Gastrocnemius medialis (tissue), 4 donors: ENCODE measurements around the gene HOXA7. TPM values are rescaled to one million over a fixed set of nuclear protein-coding genes. Genes with fewer than 3 reads are reported as not detected.

Experiments used
- ATAC-seq, 2 donors: fragments of 150-250 bp; one replicate each; pipeline ENCODE4 v1.9.1; 2016
- DNase-seq, 2 donors: peaks; one replicate each; pipeline ENCODE4 v3.0.0-alpha.2; 2019
- H3K27ac ChIP-seq, 4 donors: fragments of 200-600 bp; sonication (generic); 1 replicate in 1 of 4; 2 replicates in 3 of 4; pipeline ENCODE4 v1.5.1; 2016 to 2018; ENCODE audit warnings: mild to moderate bottlenecking in 2 of 4, moderate library complexity in 1 of 4
- H3K27me3 ChIP-seq, 3 donors: fragments of 200-600 bp; sonication (generic) in 2 of 3; 1 replicate in 1 of 3; 2 replicates in 2 of 3; pipeline versions ENCODE4 v1.5.1 to v1.6.0; 2016 to 2019; ENCODE audit warnings: mild to moderate bottlenecking in 1 of 3, moderate library complexity in 1 of 3
- H3K36me3 ChIP-seq, 2 donors: fragments of 200-600 bp; sonication (generic) in 1 of 2; one replicate each; pipeline ENCODE4 v1.5.1; 2017 to 2018
- H3K4me1 ChIP-seq, 2 donors: fragments of 200-600 bp; sonication (generic) in 1 of 2; one replicate each; pipeline ENCODE4 v1.5.1; 2016 to 2017; ENCODE audit warnings: mild to moderate bottlenecking in 2 of 2
- H3K4me3 ChIP-seq, 4 donors: fragments of 200-600 bp; sonication (generic) in 3 of 4; 1 replicate in 1 of 4; 2 replicates in 3 of 4; pipeline ENCODE4 v1.5.1; 2016 to 2019; ENCODE audit warnings: mild to moderate bottlenecking in 2 of 4
- H3K9me3 ChIP-seq, 3 donors: fragments of 200-600 bp; sonication (generic) in 2 of 3; 1 replicate in 1 of 3; 2 replicates in 2 of 3; pipeline ENCODE4 v1.5.1; 2016 to 2019
- POLR2A ChIP-seq, 2 donors: fragments of 450-650 bp; IDR thresholded peaks; one replicate each; pipeline ENCODE4 v1.6.1; 2017; ENCODE audit warnings: antibody characterized with exemption in 2 of 2, mild to moderate bottlenecking in 2 of 2, moderate library complexity in 2 of 2
- in situ Hi-C, 4 donors: fragments of 200-750 bp; cut with MboI; loops; one replicate each; pipeline versions ENCODE4 v1.15.0 to v1.8.0; 2017; ENCODE audit warnings: low sequenced_read_pairs in 4 of 4
- intact Hi-C: fragments of 100-400 bp; cut with DNase I; formaldehyde crosslinking; loops from one replicate; pipeline ENCODE4 v1.15.1; 2023; ENCODE audit warnings: low total_unique reads
- total RNA-seq, 4 donors: library from RNA; depleted of rRNA; stranded (reverse); fragments of >200 nt; gene quantifications; one replicate each; pipeline versions ENCODE4 v1.1.0 to v1.2.3, GENCODE V29; 2016
- TF ChIP-seq, protein P1 (sequence below), 5 experiments: fragments of 450-650 bp in 3 of 5; fragments of 200-600 bp in 2 of 5; sonication (generic) in 2 of 5; IDR thresholded peaks in 4 of 5; conservative IDR thresholded peaks in 1 of 5; 1 replicate in 4 of 5; 2 replicates in 1 of 5; pipeline ENCODE4 v1.5.1; 2016 to 2019; ENCODE audit warnings: antibody characterized with exemption in 5 of 5, mild to moderate bottlenecking in 3 of 5, moderate library complexity in 3 of 5

HOXA7 gene
- total RNA-seq, 4 donors from 2014 or later = 5.3 to 12.8 (median 8.6) TPM

DNA sequence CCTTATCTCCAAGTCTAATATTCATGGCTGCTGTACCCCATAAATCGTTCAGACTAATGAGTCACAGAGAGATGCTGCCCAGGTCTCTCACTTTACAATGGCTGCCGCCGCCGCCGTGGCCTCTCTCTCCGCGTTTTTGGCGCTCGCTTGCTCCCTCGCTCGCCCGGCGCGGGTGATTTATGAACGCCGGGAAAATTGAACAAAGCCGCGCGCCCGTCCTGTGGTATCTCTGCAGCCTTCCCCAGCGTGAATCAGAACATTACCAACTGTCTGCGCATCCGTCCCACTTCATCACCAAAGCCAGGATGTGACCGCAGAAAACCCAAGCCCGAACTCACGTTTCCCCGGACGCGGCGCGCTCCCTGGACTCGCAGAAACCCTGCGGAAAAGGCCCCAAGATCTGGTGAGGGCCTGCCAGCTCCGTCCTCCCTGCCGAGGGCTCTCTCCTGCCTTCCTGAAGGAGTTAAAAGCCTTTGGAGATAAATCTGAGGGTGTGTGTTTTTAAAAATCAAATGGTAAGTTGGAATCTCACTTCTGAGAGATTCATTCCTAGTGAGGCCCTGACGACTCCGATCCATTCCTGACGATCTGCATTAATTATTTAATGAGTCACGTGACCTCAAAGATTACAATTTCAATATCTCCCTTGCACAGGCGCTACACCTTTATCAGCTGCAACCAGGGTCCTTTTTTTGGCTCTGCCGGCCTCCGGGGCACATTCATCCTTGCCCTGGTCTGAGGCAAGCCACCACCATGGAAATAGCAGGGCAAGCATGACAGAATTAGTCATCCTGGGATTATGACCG lies 32.2 kb downstream of the HOXA7 start:
- TF ChIP-seq, protein P1, sequence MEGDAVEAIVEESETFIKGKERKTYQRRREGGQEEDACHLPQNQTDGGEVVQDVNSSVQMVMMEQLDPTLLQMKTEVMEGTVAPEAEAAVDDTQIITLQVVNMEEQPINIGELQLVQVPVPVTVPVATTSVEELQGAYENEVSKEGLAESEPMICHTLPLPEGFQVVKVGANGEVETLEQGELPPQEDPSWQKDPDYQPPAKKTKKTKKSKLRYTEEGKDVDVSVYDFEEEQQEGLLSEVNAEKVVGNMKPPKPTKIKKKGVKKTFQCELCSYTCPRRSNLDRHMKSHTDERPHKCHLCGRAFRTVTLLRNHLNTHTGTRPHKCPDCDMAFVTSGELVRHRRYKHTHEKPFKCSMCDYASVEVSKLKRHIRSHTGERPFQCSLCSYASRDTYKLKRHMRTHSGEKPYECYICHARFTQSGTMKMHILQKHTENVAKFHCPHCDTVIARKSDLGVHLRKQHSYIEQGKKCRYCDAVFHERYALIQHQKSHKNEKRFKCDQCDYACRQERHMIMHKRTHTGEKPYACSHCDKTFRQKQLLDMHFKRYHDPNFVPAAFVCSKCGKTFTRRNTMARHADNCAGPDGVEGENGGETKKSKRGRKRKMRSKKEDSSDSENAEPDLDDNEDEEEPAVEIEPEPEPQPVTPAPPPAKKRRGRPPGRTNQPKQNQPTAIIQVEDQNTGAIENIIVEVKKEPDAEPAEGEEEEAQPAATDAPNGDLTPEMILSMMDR (IDR thresholded peaks at IDR 0.05 in 4 of 5, conservative IDR thresholded peaks at IDR 0.05 in 1 of 5) = no peak
- TF ChIP-seq POLR2A (IDR thresholded peaks at IDR 0.05) = no peak
- Histone ChIP-seq H3K4me1 (peaks cover 38 to 63% of the 10 kb centered on the region in 2 donors), H3K9me3 (no peaks in the 10 kb centered on the region), H3K4me3 (no peak overlapping the region), H3K27me3 (no peaks in the 10 kb centered on the region), H3K27ac (peak overlapping the region in 2 of 4 donors; percentile 42 to 48), H3K36me3 (no peaks in the 10 kb centered on the region)
- DNase-seq (no peak), ATAC-seq (no peak)
- intact Hi-C loops = no loop called here
- in situ Hi-C loops = no loop called here

GRCh38 chr7:27123477-27124053 lies 32.9 kb downstream of the HOXA7 start:
- in situ Hi-C loops (no loop called here), intact Hi-C loops (no loop called here)
- Histone ChIP-seq H3K4me1 (peaks cover 30 to 56% of the 10 kb centered on the region in 2 donors), H3K27me3 (no peaks in the 10 kb centered on the region), H3K9me3 (no peaks in the 10 kb centered on the region), H3K36me3 (no peaks in the 10 kb centered on the region), H3K4me3 (no peak overlapping the region), H3K27ac (no peak overlapping the region)
- DNase-seq (no peak), ATAC-seq (no peak)
- no peak for TF ChIP-seq POLR2A (IDR thresholded peaks at IDR 0.05)
- TF ChIP-seq, protein P1 (IDR thresholded peaks at IDR 0.05 in 4 of 5, conservative IDR thresholded peaks at IDR 0.05 in 1 of 5) = no peak

DNA sequence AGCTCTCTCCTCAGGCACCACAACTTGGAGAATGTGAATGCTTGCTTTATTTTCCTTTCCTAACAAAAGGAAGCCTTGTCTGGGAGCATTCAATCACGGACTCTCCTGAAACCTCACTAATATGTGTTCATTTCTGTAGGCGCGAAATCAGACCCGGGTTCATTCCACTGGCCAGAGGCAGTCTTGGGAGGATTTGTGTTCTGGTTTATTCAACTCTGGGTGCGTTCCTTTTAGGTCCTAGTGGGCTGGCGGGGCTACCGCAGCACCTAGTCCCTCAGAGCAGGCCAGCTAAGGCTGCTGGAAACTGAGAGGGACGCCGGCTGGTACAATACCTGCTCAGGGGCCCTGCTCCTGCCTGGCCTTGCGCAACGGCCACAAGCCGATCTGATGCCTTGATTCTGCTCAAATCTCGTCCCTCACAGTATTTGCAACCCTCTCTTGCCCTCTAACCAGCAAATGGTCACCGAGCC lies 33.4 kb downstream of the HOXA7 start:
- H3K4me3 ChIP-seq = no peak overlapping the region
- ATAC-seq = no peak
- in situ Hi-C loops (no loop called here), intact Hi-C loops (no loop called here)
- H3K9me3 ChIP-seq = no peaks in the 10 kb centered on the region
- DNase-seq = no peak
- no peaks in the 10 kb centered on the region for H3K36me3 ChIP-seq
- peaks cover 25 to 51% of the 10 kb centered on the region in 2 donors for H3K4me1 ChIP-seq
- TF ChIP-seq, protein P1 (IDR thresholded peaks at IDR 0.05 in 4 of 5, conservative IDR thresholded peaks at IDR 0.05 in 1 of 5) = no peak
- TF ChIP-seq POLR2A (IDR thresholded peaks at IDR 0.05) = no peak
- H3K27me3 ChIP-seq = no peaks in the 10 kb centered on the region
- no peak overlapping the region for H3K27ac ChIP-seq

DNA sequence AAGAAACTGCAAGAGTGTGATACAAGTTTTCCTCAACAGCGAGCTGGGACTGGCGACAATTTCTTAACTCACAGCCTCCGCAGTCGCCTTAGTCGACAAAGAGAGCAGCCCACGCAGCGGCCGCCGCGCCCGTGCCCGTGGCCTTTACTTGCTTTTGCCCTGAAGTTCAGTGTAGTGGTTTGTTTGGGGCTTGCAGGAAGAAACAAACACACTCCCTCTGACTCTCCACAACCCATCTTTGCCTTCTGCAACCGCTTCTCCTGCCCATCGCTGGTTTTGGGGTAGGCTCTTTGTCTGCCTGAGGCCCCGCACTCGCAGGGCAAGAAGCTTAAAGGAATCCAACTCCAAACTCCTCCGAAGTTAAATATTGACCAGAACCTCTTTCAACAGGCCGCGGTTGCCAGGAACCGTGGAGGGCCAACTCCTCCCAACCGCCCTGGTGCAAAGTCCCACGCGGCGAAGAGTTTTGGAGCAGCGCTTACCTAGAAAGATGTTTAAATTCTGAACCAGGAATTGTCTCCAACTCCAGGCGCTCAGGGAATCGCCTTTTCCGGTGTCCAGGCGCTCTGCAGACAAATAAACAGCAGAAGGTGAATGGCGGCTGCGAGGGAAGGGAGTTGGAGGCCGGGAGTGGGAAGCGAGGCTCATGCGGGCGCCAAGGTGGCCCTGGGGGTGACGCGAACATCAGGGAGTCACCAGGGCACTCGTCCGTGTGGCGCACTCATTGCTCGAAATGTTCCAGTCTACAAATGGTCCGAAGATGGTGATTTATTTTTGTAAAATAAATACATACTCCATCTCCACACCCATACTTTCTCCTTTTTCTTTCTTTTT lies 34.2 kb downstream of the HOXA7 start:
- Histone ChIP-seq H3K4me3 (peak overlapping the region in 1 of 4 donors; percentile 2), H3K27ac (no peak overlapping the region), H3K4me1 (peaks cover 18 to 43% of the 10 kb centered on the region in 2 donors), H3K27me3 (no peaks in the 10 kb centered on the region), H3K9me3 (no peaks in the 10 kb centered on the region), H3K36me3 (no peaks in the 10 kb centered on the region)
- ATAC-seq = no peak
- intact Hi-C loops (no loop called here), in situ Hi-C loops (no loop called here)
- no peak for DNase-seq
- no peak for TF ChIP-seq POLR2A (IDR thresholded peaks at IDR 0.05)
- TF ChIP-seq, protein P1 (IDR thresholded peaks at IDR 0.05 in 4 of 5, conservative IDR thresholded peaks at IDR 0.05 in 1 of 5) = no peak
